Panc1 (cell line): Measurements from ENCODE around the gene CRIP1.

Experiments
- POLR2AphosphoS5 ChIP-seq: IDR thresholded peaks from 2 replicates; pipeline ENCODE4 v1.6.1; 2012; ENCODE audit warnings: mild to moderate bottlenecking, low read depth, low read length, moderate library complexity
- SIN3A ChIP-seq: IDR thresholded peaks from 2 replicates; pipeline ENCODE4 v1.6.1; 2012; ENCODE audit warnings: low read depth, mild to moderate bottlenecking, low read length, moderate library complexity, borderline replicate concordance; ENCODE audit not compliant: insufficient read depth
- TCF7L2 ChIP-seq: IDR thresholded peaks from 2 replicates; pipeline ENCODE4 v1.6.1; 2011; ENCODE audit warnings: mild to moderate bottlenecking, low read depth, low read length, inconsistent platforms
- TF ChIP-seq, protein P1 (sequence below): fragments of 450-650 bp; IDR thresholded peaks from 2 replicates; pipeline ENCODE4 v1.5.1; 2017; ENCODE audit warnings: mild to moderate bottlenecking
- TF ChIP-seq, protein P2 (sequence below), 2 experiments: IDR thresholded peaks; 2 replicates each; pipeline ENCODE4 v1.6.1; 2011 to 2012; ENCODE audit warnings: low read depth in 2 of 2, control low read depth in 1 of 2, low read length in 1 of 2, mild to moderate bottlenecking in 1 of 2, moderate library complexity in 1 of 2; ENCODE audit not compliant: insufficient read depth in 1 of 2

DNA sequence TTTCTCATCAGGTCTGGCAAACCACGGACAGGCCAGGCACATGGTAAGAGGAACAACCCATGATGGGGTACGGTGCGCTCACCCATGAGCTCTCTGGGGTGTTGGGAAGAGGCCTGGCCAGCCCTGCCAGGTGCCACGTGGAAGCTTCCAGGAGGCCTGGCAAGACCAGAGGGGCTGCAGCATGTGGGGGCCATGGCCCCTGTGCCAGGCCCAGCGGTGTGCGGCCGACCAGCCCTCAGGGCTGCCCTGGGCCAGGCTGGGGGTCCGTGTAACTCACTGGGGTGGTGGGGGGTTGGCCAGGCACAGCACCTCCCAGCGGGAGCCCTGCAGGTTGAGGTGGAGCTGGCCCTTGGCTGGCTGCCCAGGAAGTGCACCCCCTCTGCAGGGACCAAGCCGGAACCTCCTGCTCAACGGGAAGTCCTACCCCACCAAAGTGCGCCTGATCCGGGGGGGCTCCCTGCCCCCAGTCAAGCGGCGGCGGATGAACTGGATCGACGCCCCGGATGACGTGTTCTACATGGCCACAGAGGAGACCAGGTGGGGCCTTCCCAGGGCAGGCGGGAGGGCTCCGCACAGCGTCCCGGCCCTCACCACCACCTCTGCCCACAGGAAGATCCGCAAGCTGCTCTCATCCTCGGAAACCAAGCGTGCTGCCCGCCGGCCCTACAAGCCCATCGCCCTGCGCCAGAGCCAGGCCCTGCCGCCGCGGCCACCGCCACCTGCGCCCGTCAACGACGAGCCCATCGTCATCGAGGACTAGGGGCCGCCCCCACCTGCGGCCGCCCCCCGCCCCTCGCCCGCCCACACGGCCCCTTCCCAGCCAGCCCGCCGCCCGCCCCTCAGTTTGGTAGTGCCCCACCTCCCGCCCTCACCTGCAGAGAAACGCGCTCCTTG, 17.0 kb upstream of the CRIP1 start:
- TF ChIP-seq, protein P1, sequence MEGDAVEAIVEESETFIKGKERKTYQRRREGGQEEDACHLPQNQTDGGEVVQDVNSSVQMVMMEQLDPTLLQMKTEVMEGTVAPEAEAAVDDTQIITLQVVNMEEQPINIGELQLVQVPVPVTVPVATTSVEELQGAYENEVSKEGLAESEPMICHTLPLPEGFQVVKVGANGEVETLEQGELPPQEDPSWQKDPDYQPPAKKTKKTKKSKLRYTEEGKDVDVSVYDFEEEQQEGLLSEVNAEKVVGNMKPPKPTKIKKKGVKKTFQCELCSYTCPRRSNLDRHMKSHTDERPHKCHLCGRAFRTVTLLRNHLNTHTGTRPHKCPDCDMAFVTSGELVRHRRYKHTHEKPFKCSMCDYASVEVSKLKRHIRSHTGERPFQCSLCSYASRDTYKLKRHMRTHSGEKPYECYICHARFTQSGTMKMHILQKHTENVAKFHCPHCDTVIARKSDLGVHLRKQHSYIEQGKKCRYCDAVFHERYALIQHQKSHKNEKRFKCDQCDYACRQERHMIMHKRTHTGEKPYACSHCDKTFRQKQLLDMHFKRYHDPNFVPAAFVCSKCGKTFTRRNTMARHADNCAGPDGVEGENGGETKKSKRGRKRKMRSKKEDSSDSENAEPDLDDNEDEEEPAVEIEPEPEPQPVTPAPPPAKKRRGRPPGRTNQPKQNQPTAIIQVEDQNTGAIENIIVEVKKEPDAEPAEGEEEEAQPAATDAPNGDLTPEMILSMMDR: no peak
- no peak for TF ChIP-seq POLR2AphosphoS5
- no peak for TF ChIP-seq TCF7L2
- TF ChIP-seq, protein P2, sequence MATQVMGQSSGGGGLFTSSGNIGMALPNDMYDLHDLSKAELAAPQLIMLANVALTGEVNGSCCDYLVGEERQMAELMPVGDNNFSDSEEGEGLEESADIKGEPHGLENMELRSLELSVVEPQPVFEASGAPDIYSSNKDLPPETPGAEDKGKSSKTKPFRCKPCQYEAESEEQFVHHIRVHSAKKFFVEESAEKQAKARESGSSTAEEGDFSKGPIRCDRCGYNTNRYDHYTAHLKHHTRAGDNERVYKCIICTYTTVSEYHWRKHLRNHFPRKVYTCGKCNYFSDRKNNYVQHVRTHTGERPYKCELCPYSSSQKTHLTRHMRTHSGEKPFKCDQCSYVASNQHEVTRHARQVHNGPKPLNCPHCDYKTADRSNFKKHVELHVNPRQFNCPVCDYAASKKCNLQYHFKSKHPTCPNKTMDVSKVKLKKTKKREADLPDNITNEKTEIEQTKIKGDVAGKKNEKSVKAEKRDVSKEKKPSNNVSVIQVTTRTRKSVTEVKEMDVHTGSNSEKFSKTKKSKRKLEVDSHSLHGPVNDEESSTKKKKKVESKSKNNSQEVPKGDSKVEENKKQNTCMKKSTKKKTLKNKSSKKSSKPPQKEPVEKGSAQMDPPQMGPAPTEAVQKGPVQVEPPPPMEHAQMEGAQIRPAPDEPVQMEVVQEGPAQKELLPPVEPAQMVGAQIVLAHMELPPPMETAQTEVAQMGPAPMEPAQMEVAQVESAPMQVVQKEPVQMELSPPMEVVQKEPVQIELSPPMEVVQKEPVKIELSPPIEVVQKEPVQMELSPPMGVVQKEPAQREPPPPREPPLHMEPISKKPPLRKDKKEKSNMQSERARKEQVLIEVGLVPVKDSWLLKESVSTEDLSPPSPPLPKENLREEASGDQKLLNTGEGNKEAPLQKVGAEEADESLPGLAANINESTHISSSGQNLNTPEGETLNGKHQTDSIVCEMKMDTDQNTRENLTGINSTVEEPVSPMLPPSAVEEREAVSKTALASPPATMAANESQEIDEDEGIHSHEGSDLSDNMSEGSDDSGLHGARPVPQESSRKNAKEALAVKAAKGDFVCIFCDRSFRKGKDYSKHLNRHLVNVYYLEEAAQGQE (IDR thresholded peaks at IDR 0.05; ENCODE audit: insufficient read depth in 1 of 2, low read depth in 2 of 2, low read length in 1 of 2): no peak
- no peak for TF ChIP-seq SIN3A
